NCI-H1417 (cell line): ENCODE data around the gene HOXA11.
A peak's percentile ranks its signal among the peaks of the same experiment; 100 is the strongest.

Source experiments
- DNase-seq, 3 experiments: peaks; one replicate each; lab custom pipeline; 2025; lab: John Stamatoyannopoulos, UW

Gene HOXA11

DNA sequence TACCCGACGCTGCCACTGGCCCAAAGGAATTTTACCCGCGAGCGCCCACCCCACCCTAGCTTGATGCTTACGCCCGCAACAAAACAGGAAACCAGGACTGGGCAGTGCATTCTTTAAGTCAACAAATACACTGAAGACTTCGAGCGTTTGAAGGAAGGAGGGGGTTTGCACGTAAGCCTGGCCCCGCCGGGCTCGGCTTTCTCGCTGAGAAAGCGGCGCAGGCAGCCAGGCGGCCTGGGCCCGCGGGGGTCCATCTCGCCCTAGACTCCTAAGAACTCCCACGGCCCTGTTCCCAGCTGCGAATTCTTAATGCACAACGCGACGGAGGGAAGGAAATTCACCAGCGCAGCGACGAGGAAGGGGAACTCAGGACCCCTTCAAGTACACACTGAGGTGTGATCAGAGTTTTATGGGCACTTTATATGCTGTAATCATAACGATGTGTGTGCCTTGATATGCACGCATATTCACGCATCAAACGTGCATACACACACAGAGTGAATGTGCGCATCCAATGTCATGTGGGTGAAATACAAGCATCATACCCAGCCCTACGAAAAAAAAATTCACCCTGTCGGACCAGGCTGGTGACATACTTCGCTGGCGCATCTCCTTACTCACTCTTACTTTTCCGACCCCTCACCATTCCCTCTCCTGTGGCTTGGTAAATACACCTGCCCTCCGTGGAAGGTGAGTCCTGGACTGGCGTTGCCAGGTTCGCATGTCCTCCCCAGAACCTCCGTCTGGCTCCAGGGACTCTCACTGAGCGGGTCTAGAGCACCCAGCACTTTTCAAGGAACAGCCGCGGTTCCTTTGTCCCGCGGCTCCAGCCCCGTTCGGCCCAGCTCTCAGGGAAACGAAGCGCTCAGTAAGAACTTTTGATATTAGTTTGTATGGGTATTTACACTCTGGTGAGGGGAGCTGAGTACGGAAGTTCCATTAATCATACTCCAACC is 20.6 kb upstream of the HOXA11 start:
- DNase-seq: no peak

DNA sequence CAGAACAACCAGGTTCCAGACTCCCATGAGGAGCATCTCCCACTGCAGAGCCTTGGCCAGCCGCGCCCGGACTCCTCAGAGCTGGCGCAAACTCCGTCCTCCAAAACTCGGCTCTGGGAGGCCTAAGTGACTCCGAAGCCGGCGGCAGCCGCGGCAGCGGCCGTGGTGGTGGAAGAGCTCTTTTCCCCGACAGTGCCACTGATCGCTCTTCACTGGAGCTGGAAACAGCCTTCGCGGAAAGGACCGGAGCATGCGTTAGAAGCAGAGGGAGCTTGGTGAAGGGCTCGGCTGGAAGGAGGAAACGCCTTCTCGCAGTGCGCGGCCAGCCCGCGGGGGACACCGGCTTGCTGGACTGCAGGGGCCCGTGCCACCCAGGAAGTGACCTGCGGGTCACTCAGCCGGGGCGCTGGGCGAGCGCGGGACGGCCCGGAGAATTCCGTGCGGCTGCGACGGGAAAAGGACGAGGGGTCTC is 19.9 kb upstream of the HOXA11 start:
- DNase-seq: no peak

DNA sequence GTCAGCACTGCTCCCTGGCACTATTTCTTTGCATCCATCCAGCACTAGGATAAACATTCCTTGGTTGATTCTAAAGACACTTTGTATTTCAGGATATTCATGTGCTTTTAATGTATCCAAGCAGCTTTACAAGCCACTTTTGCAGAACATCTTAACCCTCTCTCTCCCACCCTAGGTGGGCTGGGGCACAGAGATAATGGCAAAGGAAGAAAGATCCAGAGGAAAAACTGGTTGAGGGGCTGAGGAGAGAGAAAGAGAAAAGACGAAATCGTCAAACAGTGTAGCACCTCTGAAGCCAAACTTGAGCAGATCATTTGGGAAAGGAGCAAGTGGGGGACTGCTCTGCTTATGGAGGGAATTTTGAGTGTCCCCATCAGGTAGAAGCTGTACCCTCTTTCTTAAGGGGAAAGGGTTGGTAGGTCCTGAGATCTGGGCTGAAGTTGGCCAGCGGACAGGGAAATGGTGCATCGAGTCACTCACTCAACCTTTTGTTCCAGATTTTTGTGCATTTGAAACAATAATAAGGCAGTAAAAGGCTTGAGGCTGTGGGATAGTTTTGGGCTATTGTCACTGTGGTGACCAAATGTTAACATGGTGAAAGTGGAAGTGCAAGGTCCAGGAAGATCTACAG is 19.0 kb upstream of the HOXA11 start:
- no peak for DNase-seq

DNA sequence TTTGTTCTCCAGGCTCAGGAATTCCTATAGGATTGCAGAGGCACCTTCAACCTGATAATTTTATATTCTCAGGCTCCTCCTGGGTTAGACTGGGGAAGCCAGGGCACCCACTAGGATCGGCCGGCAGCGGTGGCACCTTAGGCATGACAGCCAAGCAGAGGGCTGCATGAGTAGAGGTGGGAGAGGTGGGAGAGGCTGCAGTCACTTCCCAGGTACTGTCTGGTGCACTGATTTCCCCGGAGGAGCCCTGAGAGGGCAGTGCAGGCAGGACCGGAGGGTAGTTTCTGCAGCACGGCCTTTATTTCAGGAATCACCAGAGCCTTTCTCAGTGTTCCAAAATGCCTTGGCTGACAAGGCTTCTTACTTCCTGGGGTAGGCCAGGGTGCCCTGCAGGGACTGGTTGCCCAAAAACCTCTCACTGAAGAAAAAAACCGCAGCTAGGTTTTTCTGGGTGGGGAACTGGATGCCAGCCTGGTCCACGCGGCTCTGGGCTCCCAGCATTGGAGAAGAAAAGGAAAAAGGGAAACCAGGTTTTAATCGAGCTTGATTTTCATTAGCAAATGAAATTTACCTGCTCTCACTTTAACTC is 18.4 kb upstream of the HOXA11 start:
- no peak for DNase-seq

DNA sequence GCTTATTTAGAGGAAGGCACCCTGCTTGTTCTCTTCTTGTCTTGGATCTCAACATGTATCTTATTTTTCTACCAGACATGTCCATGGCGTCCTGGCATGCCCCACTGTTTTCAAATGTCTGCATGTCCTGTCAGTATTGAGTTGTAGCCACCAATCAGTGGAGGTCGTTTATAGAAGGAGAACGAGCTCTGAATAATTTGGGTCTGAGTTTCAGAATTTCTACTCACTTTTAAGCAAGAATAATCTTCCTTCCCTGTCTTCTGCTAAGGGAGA is 17.8 kb upstream of the HOXA11 start:
- no peak for DNase-seq

DNA sequence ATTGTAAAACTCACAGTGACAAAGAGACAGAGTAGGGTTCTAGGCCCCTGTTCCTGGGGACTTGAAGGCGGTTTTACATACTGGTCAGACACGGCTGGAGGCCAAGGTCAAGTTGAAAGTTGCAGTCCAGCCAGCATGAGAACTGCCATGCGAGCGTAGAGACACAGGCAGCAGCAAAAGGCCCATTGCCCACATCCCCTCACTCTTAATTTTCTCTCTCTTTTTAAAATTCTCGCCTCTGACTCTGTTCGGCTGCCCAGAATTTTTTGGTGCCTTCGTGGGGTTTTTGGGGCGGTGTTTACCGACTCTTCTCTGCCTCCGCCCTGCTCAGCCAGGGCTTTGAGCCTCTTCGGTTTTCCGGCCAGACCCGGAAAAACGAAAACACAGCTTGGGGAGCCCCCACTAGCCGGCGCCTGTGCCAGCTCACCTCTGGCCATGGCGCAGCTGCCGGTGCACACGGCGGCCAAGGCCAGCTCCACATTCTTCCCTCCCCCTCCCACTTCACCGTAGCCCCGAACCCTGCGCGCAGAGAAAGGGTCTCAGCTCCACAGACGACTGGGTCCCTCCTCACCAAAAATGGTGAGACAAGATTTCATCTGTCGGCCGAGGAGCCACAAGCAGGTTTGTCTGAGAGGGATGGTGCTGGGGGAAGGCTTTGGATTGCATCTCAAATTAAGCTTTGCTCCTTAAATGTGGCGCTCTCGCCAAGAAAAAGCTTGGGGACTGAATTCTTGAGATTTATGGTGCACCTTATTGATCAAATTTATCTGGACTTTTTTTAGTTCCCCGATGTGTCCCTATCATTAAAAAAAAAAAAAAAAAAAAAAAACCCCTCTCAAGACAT is 17.2 kb upstream of the HOXA11 start:
- no peak for DNase-seq

DNA sequence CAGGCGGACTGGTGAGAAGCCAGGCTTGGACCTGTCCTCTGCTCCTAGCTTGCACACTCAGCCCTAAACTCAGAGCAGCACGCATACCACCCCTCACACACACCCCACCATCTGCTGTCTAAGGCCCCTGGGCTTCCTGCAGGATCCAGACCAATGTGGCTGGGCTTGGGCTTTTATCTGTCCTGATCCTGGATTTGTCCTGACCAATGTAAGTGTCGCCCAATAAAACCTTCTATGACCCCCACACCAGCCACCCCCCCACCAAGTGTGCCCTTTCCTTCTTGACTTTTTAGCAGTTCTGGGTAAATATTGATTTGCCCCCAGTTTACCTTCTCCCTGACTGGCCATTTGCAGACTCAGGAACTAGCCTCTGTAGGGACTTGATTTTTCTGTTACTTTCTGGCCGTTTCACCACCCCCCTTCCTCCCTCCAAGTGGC is 16.6 kb upstream of the HOXA11 start:
- no peak for DNase-seq

DNA sequence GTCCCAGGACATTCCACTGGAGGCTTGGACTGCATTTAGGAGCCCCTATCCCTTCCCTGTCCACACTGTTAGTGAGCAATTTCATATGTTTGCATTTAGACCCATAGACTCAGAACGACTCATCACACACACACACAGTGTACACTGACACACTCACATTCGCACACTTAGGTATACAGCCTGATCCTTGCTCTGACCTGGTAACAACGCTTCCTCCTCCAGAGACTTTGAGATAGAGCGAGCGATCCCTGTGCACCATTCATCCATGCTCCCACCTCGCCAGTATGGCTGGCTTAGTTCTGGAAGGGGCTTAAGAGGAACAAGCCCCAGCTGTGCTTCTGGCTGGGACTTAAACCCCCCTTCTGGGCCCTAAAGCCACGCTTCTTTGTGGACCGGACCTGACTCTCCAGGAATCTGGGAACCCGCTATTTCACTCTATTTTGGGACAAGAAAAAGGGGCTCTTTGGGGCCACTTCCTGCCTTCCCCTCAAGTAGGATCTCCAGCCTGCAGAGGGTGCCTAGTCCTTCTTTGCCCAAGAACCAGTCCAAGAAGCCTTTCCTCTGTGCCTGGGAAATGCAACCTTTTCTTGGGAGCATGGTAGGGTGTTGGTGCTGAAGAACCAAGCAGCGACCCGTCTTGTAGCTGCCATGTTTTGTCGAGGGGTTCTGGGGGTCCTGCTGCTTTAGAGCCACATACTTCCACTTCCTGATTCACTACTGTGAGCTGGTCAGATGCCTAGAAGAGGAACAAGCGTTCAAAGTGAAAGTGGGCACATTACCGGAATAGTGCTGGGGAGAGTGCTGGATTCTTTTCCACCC is 15.9 kb upstream of the HOXA11 start:
- peak in 1 of 3 experiments; percentile 49 for DNase-seq

DNA sequence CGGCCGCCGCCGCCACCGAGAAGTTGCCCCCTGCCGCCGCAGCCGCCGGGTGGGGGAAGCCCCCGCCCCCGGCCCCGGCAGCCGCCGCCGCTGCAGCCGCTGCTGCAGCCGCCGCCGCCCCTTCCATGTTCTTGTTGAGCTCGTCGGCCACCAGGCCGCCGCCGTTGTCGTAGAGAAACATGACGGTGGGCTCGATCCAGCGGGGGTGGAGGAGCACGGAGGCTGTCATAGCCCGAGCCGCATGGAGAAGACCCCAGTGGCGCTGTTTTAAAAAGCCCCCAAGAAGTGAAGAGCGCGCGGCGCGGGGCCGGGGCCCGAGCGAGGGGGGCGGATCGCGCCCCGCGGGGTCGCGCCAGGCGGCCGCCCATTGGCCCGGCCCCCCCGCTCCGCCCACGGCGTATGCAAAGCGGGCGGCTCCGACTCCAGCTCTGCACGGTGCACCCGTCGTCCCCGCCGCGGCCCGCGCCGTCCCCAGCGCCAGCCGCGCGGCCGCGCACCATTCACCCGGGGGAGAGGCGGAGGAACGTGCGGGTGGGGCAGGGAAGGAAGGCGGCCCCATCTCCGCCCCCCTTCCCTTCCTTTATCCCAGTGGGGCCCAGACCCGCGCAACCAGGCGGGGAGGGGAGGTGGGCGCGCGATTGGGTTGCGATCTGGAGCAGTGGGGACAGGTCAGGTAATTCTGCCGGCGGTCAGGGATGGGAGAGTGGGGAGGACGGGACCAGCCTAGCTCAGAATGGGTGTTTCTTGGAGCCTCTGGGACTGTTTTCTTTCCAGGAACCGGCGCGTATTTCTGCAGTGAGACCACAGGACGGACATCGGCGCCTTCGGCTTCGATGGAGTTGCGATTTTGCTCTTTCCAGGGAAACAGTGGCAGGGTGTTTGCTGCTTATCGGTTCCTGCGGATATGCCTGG is 15.1 kb upstream of the HOXA11 start, which contains the start of gene HOXA13:
Gene HOXA13, minus strand, starts transcription at position 243 of the 912 bp plus-strand sequence. Its CDS starts 14 bp downstream, at position 229.
- peak; percentile 86 to 91 (median 90) for DNase-seq

DNA sequence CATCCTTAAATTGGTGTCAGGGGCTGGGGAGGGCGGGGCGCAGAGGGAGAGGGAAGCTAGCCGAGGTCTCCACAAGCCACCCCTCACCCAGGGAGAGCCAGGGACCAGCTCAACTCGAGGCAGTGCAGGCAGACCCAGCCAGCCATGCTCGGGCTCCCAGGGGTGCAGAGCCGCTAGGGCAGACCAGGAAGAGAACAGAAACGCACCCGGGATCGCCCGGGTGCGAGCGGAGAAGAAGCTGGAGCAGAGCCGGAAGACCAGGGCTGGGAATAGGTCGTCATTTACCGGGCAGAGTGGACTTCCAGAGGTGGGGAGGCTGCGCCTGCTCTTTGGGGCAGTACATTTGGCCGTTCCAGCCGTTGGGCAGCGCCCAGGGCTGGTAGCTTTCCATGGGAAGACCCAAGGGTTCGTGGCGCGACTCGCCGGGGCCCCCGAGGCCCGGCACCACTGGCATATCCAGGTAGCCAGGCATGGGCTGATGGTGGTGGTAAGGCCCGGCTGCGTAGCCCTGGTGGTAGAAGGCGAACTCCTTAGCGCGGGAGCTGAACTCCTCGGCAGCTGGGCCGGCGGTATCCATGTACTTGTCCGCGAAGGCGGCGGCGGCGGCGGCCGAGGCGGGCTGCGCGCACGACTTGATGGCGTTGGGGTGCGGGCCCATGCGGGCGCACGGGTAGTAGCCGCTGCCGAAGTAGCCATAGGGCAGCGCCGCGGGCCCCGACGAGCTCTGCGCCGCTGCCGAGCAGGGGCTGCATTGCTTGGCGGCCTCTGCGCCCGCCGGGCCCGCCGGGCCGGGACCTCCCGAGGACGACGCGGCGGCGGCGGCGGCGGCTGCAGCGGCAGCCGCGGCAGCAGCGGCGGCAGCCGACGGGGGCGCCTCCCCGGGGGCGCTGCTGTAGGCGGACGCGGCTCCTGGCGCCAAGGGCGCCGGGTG is 14.1 kb upstream of the HOXA11 start:
- DNase-seq: peak; percentile 35 to 80 (median 78)

DNA sequence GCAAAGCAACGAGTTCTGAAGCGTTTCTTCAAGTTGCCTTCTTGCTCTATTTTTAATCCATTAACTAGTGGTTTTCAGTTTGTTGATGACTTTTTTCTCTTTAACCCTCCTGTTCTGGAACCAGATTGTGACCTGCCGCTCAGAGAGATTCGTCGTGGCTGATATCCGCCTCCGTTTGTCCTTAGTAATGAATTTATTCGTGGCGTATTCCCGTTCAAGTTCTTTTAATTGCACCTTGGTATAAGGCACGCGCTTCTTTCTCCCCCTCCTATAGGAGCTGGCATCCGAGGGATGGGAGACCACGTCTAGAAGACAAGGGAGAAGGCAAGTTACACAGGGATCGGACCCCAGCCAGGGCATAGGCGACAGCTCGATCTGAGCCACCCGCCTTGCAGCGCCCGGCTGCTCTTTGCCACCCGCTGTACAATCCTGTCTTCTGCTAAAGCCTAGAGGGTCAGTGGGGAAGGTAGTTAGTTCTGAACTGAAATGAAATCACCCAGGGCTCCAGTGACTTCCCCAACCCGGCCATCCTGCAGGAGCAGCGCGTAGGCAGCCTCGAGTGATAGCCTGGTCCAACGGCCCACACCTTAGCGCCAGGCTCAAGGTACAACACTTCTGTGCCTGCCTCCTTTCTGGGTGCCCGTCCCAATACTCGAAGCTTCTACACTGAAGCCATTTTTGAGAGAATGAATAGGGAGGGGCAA is 13.3 kb upstream of the HOXA11 start:
- DNase-seq: peak; percentile 13 to 64 (median 55)

DNA sequence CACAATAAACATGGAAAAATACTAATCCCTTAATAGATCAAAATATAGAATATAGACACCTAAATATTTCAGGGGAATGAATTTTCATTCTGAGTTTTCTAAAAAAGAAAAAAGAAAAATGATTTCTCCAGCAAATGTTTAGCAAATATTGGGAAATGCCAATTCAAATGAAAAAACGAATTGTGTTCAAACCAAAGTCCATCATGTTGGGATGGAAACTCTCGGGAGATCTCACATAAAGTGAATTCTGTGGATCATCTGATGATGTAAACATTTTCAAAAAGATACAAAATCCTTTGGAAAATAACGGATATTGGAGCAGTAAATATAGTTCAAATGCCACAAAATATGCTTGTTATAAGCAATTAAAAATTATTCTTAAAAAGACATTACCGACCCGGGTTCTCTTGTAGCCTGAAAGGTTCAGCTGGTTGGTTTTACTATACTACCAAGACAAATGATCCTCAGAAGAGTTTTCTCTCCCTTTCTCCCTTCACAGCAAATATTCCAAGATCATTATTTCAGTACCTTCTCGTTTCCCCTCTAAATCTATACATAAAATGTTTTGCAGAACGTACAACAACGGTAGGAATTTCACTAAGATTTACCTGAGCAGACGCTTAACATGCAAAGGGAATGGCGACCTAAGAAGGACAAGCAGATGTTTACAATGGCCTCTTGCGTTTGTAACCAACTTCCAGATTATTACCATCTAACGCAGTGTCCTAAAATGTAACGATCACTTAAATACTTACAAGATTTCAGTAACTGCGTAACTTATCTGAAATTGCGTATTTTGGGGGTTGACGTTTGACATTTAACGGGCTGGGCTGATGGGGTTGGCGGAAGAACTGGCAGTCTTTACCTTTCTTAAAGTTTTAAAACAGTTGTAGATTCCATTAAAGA is 12.4 kb upstream of the HOXA11 start:
- DNase-seq: peak in 1 of 3 experiments; percentile 43

DNA sequence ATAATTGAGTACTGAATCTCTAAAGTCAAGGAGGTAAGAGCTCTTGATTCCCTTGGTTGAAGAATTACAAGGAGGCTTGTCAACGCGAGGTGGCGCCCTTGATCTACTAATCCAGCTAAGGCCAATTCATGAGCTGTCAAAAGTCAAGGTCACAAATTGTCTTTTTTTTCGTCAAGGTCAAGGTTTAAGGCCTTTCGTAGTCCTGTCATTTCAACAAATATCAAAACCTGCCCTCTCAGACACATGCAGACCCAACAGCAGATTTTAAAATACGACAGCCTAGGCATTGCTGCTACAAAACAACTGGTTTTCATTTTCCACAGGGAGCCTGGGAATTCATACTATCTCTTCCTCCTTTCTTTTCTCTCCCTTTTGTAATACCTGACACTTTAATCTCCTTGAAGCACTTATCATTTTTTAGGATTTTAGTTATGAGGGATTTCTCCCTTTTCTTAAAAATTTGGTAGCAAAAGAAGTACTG is 11.3 kb upstream of the HOXA11 start:
- peak; percentile 64 to 93 (median 87) for DNase-seq

DNA sequence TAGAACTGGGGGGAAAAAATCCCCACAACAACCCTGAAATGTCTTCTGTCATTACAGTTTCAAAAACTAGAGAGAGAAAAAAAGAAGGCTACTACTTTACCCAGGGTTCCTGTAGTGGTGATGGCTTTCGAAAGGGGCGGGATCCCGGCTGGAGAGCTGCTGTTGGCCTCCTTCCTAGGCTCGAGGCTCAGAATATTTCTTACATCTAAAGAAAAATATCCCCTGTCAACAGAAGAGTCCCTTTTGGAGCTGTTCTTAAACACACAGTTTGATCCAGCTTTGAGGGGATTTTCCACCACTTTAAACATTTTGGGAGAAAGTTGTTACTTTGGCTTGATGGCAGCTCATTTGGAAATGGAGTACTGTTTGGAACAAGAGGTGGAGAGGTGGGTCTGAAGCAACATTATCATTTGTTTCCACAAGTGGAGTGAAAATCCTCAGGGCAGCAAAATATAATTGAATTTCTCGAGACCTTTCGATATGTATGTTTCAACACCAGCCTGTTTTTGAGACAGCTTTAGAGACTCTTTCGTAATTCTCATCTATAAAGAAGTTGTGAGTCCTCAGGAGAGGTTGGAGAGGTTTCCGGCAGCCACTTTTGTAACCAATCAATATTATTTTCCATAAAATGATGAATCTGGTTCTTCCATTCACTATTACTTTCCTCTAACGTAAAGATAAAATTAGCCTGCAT is 9.8 kb upstream of the HOXA11 start:
- DNase-seq: no peak

DNA sequence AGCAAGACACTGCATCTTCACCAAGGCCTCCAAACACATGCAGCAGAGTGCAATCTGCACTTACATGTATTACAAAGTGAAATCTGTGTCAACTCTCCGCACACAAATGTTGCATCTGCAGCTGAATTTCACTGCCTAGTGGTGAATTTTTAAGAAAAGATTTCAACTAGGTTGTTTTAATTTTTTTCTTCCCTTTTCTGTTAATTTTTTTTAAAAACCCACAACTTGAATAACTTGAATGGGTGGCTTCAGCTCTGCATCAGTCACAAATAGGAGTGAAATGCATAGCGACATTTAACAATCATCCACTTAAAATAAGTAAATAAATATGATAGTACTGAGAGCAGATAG is 8.9 kb upstream of the HOXA11 start:
- no peak for DNase-seq

DNA sequence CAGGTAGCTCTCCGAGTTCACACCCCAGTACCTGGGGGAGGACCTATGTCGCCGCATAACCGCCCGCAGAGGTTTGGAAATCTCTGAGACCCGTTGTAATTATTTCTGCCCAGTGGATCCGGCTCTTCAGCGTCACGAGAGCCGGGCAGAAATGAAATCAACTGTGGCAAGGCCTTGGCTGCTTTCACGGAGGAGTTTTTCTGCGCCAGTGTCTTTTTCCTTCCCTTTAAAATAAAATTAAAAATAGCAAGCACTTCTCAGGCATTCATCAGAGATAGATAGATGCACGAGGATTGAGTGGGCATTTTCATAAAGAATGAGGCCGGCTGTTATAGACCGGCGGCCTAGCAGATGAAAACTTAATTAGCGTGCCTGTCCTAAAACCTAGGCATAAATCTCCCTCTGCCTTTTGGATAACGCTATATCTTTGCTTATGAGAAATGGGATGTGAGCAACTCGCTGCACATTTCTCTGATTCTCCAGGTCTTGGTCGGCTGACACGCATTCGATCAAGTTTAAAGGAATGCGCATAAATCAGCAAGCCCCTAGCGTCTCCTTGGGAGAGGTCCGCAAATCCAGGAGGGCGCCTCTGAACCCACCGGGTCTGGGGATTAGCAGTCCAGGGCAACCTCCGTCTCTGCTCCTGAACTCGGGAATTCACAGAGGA is 8.4 kb upstream of the HOXA11 start:
- DNase-seq: no peak
